Natural killer cell (primary cell): Measurements from ENCODE around the gene IFT52. TPM values are rescaled to one million over a fixed set of nuclear protein-coding genes. Genes with fewer than 3 reads are reported as not detected.

ENCODE experiments used
- ATAC-seq, 3 donors: fragments of 150-1000 bp in 2 of 3; fragments of 200-7000 bp in 1 of 3; cut with Tn5 transposase; 1 replicate in 1 of 3; 2 replicates in 2 of 3; pipeline ENCODE4 v1.10.0; 2021; ENCODE audit warnings: mild to moderate bottlenecking in 2 of 3, moderate library complexity in 2 of 3
- DNase-seq, 2 donors: peaks; one replicate each; pipeline versions ENCODE4 v3.0.0 to v3.0.0-alpha.2; 2013 to 2021; ENCODE audit warnings: mixed read lengths in 1 of 2
- H3K27ac ChIP-seq: one replicate; pipeline ENCODE4 v1.5.1; 2013; ENCODE audit warnings: mild to moderate bottlenecking, low read length
- H3K27me3 ChIP-seq: one replicate; pipeline ENCODE4 v1.6.1; 2013; ENCODE audit warnings: low read length; ENCODE audit not compliant: control insufficient read depth, insufficient read depth
- H3K36me3 ChIP-seq: one replicate; pipeline ENCODE4 v1.6.1; 2013; ENCODE audit warnings: low read length; ENCODE audit not compliant: control insufficient read depth, insufficient read depth
- H3K4me1 ChIP-seq: one replicate; pipeline ENCODE4 v1.6.1; 2013; ENCODE audit warnings: low read length; ENCODE audit not compliant: control insufficient read depth, insufficient read depth
- H3K4me3 ChIP-seq: one replicate; pipeline ENCODE4 v1.5.1; 2013; ENCODE audit warnings: low read length
- H3K9me3 ChIP-seq: one replicate; pipeline ENCODE4 v1.6.1; 2013; ENCODE audit warnings: low read length; ENCODE audit not compliant: control insufficient read depth, insufficient read depth
- H3K27ac Mint-ChIP-seq, 2 donors: one replicate each; pipeline ENCODE4 v1.8.0; 2022; ENCODE audit warnings: mild to moderate bottlenecking in 2 of 2, mixed read lengths in 2 of 2, moderate library complexity in 1 of 2
- H3K27me3 Mint-ChIP-seq, 2 donors: one replicate each; pipeline ENCODE4 v1.8.0; 2022; ENCODE audit warnings: low read depth in 2 of 2, mixed read lengths in 2 of 2
- H3K36me3 Mint-ChIP-seq: one replicate; pipeline ENCODE4 v1.8.0; 2022; ENCODE audit warnings: mixed read lengths
- H3K4me1 Mint-ChIP-seq, 2 donors: one replicate each; pipeline ENCODE4 v1.8.0; 2022; ENCODE audit warnings: mixed read lengths in 2 of 2
- H3K4me3 Mint-ChIP-seq: one replicate; pipeline ENCODE4 v1.8.0; 2022; ENCODE audit warnings: mild to moderate bottlenecking, moderate library complexity, mixed read lengths
- H3K9me3 Mint-ChIP-seq, 2 donors: one replicate each; pipeline ENCODE4 v1.8.0; 2022; ENCODE audit warnings: mixed read lengths in 2 of 2
- WGBS: methylation state at CpG from one replicate; pipeline ENCODE4 v1.1.7; 2013; ENCODE audit warnings: missing lambda C conversion rate; ENCODE audit not compliant: insufficient coverage; 5-methylcytosine and 5-hydroxymethylcytosine counted together
- intact Hi-C: fragments of 100-400 bp; cut with micrococcal nuclease; formaldehyde crosslinking; loops from one replicate; pipeline ENCODE4 v1.14.2; 2022
- total RNA-seq, 4 donors: library from RNA; stranded (reverse); fragments of 120-200 nt in 1 of 4; gene quantifications; one replicate each; pipeline versions ENCODE4 v1.2.3 to v1.2.4, GENCODE V29; 2013 to 2022
- TF ChIP-seq, protein P1 (sequence below): fragments of 200-600 bp; IDR thresholded peaks from one replicate; pipeline ENCODE4 v1.8.0; 2022; ENCODE audit warnings: antibody characterized with exemption

IFT52 gene
- total RNA-seq, 3 donors from 2014 or later (not counting 1 experiment from before 2014, with no cell fraction given): 21.5 to 26.1 (median 22.4) TPM

DNA sequence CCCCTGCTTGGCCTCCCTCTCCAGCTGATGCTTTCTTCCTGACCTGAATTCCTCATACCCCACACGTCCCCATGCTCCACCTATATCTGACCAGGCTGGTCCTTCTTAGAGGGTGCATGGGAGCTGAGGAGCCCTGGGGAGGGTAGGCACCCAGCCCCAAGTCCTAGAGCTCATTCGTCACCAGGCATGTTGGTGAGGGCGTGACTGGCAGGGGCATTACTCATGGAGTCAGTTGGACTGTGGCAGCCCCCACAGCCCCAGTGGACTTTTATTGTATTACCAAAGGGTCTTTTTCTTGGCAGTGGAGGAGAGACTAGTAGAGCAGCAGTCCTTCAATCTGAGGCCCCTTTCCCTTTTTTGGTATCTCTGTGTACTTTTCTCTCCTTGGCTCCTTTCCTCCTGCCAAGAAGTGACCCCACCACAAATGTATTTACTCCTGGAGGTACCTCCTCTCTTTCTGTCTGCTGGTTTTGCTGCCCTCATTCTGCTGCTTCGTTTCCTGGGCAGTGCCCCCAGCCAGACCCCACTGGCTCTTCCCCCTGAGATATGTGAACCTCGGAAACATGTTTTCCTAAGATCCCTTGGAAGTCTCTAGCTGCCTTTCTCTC is 42.4 kb upstream of the IFT52 start:
- TF ChIP-seq, protein P1, sequence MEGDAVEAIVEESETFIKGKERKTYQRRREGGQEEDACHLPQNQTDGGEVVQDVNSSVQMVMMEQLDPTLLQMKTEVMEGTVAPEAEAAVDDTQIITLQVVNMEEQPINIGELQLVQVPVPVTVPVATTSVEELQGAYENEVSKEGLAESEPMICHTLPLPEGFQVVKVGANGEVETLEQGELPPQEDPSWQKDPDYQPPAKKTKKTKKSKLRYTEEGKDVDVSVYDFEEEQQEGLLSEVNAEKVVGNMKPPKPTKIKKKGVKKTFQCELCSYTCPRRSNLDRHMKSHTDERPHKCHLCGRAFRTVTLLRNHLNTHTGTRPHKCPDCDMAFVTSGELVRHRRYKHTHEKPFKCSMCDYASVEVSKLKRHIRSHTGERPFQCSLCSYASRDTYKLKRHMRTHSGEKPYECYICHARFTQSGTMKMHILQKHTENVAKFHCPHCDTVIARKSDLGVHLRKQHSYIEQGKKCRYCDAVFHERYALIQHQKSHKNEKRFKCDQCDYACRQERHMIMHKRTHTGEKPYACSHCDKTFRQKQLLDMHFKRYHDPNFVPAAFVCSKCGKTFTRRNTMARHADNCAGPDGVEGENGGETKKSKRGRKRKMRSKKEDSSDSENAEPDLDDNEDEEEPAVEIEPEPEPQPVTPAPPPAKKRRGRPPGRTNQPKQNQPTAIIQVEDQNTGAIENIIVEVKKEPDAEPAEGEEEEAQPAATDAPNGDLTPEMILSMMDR: no peak
- Histone ChIP-seq H3K9me3 (no peaks in the 10 kb centered on the region), H3K27ac (no peak overlapping the region), H3K36me3 (no peaks in the 10 kb centered on the region), H3K27me3 (no peaks in the 10 kb centered on the region), H3K4me3 (no peak overlapping the region), H3K4me1 (no peaks in the 10 kb centered on the region)
- Mint-ChIP-seq H3K9me3 (no peaks in the 10 kb centered on the region), H3K27me3 (no peaks in the 10 kb centered on the region), H3K36me3 (no peaks in the 10 kb centered on the region), H3K27ac (no peak overlapping the region), H3K4me3 (no peak overlapping the region), H3K4me1 (no peaks in the 10 kb centered on the region)
- WGBS: 65% methylated on average over 5 of the region's 5 CpGs
- intact Hi-C loops: no loop called here
- DNase-seq (no peak), ATAC-seq (no peak)

DNA sequence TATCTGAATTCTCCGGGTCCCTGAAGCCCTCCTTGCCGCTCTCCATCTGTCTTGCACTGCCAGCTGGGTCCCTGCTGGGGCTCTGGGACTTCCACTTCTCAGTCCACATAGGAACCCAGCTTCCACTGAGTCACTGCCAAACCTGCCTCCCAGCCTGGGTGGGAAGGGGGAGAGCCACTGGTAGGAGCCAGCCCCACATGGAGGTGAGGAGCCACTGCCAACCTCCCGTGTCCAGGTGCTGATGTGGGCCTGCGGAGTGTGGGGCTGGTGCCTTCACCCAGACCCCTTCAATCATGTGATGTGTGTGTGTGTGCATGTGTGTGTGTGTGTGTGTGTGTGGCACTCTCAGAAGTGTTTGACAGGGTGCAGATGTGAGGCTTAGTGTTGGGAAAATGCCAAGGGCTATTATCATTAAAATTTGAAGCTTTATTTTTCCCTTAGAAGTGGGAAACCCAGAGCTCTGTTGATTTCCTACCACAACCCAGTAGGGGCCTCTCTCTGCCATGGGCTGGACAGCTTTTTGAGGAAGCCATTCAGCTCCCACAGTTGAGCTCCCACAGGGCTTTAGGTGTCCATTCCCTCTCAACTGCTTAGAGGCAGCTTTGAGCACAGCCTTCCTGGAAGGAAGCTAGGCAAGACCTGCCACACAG is 41.2 kb upstream of the IFT52 start:
- WGBS: 84% methylated on average over 4 of the region's 4 CpGs
- H3K4me1 Mint-ChIP-seq: no peaks in the 10 kb centered on the region
- H3K36me3 ChIP-seq: no peaks in the 10 kb centered on the region
- H3K4me3 Mint-ChIP-seq: no peak overlapping the region
- intact Hi-C loops: no loop called here
- DNase-seq (no peak), ATAC-seq (no peak)
- H3K27me3 ChIP-seq: no peaks in the 10 kb centered on the region
- no peaks in the 10 kb centered on the region for H3K9me3 ChIP-seq
- no peaks in the 10 kb centered on the region for H3K36me3 Mint-ChIP-seq
- H3K4me1 ChIP-seq: no peaks in the 10 kb centered on the region
- no peak overlapping the region for H3K4me3 ChIP-seq
- TF ChIP-seq, protein P1: no peak
- no peaks in the 10 kb centered on the region for H3K27me3 Mint-ChIP-seq
- no peak overlapping the region for H3K27ac ChIP-seq
- H3K9me3 Mint-ChIP-seq: no peaks in the 10 kb centered on the region
- no peak overlapping the region for H3K27ac Mint-ChIP-seq

- H3K4me1 ChIP-seq: no peaks in the 10 kb centered on the region
- H3K36me3 ChIP-seq: no peaks in the 10 kb centered on the region
- 100% methylated on average over 2 of the region's 2 CpGs for WGBS
- H3K4me3 ChIP-seq: no peak overlapping the region
- no peak overlapping the region for H3K27ac ChIP-seq
- H3K27me3 ChIP-seq: no peaks in the 10 kb centered on the region
- H3K9me3 ChIP-seq: no peaks in the 10 kb centered on the region
- DNase-seq (no peak), ATAC-seq (no peak)
- H3K9me3 Mint-ChIP-seq: no peaks in the 10 kb centered on the region
- H3K27ac Mint-ChIP-seq: no peak overlapping the region
- H3K4me1 Mint-ChIP-seq: no peaks in the 10 kb centered on the region
- TF ChIP-seq, protein P1: no peak
- H3K27me3 Mint-ChIP-seq: no peaks in the 10 kb centered on the region
- H3K4me3 Mint-ChIP-seq: no peak overlapping the region
- no peaks in the 10 kb centered on the region for H3K36me3 Mint-ChIP-seq
- intact Hi-C loops: no loop called here
Measured at GRCh38 chr20:43550456-43550855, 40.3 kb upstream of the IFT52 start.

- Histone ChIP-seq H3K4me3 (no peak overlapping the region), H3K36me3 (no peaks in the 10 kb centered on the region), H3K27me3 (no peaks in the 10 kb centered on the region), H3K27ac (no peak overlapping the region), H3K9me3 (no peaks in the 10 kb centered on the region), H3K4me1 (no peaks in the 10 kb centered on the region)
- Mint-ChIP-seq H3K27ac (no peak overlapping the region), H3K36me3 (no peaks in the 10 kb centered on the region), H3K4me1 (no peaks in the 10 kb centered on the region), H3K4me3 (no peak overlapping the region), H3K9me3 (no peaks in the 10 kb centered on the region), H3K27me3 (peaks cover 0 to 2% of the 10 kb centered on the region in 2 donors)
- 74% methylated on average over 3 of the region's 3 CpGs for WGBS
- TF ChIP-seq, protein P1: no peak
- ATAC-seq: no peak
- intact Hi-C loops: no loop called here
- DNase-seq: no peak
Measured at GRCh38 chr20:43554369-43554768, 36.4 kb upstream of the IFT52 start.
